ENCODE results near the gene ADGRG1.

ADGRG1 gene

DNA sequence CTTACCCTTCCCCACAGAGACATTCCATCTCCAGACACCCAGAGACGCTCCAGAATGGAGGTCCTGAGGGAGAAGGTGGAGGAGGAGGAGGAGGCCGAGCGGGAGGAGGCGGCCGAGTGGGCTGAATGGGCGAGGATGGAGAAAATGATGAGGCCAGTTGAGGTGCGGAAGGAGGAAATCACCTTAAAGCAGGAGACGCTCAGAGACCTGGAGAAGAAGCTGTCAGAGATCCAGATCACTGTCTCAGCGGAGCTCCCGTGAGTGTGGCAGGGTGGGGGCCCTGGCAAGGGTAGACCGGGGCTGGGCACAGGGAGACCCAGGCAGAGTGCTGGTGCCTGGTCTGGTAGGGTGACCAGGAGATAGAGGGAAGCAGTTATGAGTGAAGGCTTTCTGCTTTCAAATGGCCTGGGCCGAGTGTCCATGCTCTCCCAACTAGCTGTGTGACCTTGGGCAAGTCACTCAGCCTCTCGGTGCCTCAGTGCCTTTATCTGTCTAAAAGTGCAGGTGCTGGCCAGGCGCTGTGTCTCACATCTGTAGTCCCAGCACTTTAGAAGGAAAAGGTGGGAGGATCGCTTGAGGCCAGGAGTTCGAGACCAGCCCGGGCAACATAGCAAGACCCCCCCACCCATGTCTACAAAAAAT lies 69.6 kb downstream of the ADGRG1 start:
- TF ChIP-seq, protein P1, sequence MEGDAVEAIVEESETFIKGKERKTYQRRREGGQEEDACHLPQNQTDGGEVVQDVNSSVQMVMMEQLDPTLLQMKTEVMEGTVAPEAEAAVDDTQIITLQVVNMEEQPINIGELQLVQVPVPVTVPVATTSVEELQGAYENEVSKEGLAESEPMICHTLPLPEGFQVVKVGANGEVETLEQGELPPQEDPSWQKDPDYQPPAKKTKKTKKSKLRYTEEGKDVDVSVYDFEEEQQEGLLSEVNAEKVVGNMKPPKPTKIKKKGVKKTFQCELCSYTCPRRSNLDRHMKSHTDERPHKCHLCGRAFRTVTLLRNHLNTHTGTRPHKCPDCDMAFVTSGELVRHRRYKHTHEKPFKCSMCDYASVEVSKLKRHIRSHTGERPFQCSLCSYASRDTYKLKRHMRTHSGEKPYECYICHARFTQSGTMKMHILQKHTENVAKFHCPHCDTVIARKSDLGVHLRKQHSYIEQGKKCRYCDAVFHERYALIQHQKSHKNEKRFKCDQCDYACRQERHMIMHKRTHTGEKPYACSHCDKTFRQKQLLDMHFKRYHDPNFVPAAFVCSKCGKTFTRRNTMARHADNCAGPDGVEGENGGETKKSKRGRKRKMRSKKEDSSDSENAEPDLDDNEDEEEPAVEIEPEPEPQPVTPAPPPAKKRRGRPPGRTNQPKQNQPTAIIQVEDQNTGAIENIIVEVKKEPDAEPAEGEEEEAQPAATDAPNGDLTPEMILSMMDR (IDR thresholded peaks at IDR 0.05): no peak

- TF ChIP-seq, protein P1 (IDR thresholded peaks at IDR 0.05): no peak
Observed at GRCh38 chr16:57698812-57699405, 70.5 kb downstream of the ADGRG1 start.

GRCh38 chr16:57699481-57699880 lies 71.1 kb downstream of the ADGRG1 start:
- TF ChIP-seq, protein P1 (IDR thresholded peaks at IDR 0.05): no peak

GRCh38 chr16:57699899-57700298 lies 71.5 kb downstream of the ADGRG1 start:
- TF ChIP-seq, protein P1 (IDR thresholded peaks at IDR 0.05): no peak

DNA sequence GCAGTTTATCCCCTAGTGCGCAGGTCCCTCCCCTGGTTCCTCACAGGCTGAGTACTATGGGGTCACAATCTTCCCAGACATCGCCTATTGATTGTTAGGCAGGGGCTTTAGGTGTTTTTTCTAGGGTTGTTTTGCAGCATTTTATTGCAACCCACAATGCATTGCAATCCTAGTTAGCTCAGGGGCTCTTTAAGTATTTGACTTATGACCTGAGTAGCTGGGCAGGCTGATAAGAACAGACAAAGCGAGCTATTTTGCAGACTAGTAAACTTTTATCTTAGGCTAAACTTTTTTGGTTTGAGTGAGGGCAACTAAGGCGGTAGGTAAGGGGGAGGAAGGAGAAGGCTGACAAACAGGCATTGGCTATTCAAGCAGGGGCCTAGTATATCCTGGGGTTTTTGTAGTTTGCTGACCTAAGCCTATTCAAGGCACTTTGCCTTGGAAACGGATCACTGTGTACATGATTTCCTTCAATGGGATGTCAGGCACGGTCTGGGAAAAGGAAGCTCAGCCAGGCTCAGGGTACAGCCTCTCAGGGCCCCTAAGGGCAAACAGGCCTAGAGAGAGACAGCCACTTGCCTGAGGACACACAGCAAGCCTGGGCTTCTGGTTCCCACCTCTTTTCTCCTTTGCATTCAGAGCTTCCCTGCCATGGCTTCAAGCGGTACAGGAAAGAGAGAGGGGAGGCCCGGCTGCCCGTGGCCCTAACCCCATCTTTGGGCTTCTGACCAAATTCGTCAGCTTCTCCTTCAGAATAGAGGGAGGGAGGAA lies 72.5 kb downstream of the ADGRG1 start:
- TF ChIP-seq, protein P1 (IDR thresholded peaks at IDR 0.05): no peak

- TF ChIP-seq, protein P1 (IDR thresholded peaks at IDR 0.05): no peak
Observed at GRCh38 chr16:57701759-57702371, 73.4 kb downstream of the ADGRG1 start.

DNA sequence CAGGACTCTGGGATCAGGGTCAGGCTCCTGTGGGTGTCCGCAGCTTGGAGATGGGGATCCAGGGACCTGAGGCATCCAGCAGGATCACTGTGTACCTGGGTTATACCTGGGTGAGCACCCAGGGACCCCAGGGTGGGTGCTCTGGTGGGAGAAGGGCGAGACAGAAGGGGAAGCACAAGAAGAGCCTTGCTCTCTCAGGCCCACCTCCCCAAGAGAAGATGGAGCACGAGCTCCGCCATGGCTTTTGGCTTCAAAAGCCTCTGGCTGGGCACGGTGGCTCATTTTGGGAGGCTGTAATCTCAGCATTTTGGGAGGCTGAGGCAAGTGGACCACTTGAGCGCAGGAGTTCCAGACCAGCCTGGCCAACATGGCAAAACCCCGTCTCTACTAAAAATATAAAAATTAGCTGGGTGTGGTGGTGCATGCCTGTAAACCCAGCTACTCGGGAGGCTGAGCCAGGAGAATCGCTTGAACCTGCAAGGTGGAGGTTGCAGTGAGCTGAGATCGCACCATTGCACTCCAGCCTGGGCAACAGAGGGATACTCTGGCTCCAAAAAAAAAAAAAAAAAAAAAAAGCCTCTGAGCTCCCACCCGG lies 75.1 kb downstream of the ADGRG1 start:
- TF ChIP-seq, protein P1 (IDR thresholded peaks at IDR 0.05): no peak
